Tongue (tissue), 2 donors: ENCODE results near the gene HIRIP3. TPM values are rescaled to one million over a fixed set of nuclear protein-coding genes. Genes with fewer than 3 reads are reported as not detected.
"Not testable (repeated sequence)": the region's sequence is repeated elsewhere in the genome, so short reads cannot be mapped to it uniquely, and the experiment has no call there.

ENCODE experiments used
- DNase-seq: peaks from one replicate; pipeline ENCODE4 v3.0.0-alpha.2; 2015
- total RNA-seq: library from RNA; depleted of rRNA; stranded (reverse); fragments of >200 nt; gene quantifications from one replicate; pipeline ENCODE4 v1.2.3, GENCODE V29; 2014

HIRIP3 gene
- total RNA-seq, 1 donor from 2014 or later = 13.1 TPM

GRCh38 chr16:29959821-29960220 is 35.6 kb downstream of the HIRIP3 start:
- not testable (repeated sequence) for DNase-seq

- DNase-seq = no peak
Measured at GRCh38 chr16:29959293-29959692, 36.1 kb downstream of the HIRIP3 start.

DNA sequence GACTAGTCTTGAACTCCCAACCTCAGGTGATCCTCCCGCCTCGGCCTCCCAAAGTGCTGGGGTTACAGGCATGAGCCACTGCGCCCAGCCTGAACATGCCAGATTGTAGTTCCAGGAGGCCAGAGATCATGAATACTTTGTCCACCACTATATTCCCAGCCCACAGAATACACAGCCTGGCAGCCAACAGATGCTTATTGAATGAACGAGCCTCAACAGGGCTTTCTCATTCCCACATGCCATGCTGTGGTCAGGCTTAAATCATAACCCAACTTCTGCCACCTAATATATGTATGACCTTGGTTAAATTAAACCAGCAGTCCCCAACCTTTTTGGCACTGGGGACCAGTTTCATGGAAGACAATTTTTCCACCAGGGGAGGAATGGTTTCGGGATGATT is 36.7 kb downstream of the HIRIP3 start:
- no peak for DNase-seq

- DNase-seq = no peak
Measured at GRCh38 chr16:29951625-29952365, 43.6 kb downstream of the HIRIP3 start.

DNA sequence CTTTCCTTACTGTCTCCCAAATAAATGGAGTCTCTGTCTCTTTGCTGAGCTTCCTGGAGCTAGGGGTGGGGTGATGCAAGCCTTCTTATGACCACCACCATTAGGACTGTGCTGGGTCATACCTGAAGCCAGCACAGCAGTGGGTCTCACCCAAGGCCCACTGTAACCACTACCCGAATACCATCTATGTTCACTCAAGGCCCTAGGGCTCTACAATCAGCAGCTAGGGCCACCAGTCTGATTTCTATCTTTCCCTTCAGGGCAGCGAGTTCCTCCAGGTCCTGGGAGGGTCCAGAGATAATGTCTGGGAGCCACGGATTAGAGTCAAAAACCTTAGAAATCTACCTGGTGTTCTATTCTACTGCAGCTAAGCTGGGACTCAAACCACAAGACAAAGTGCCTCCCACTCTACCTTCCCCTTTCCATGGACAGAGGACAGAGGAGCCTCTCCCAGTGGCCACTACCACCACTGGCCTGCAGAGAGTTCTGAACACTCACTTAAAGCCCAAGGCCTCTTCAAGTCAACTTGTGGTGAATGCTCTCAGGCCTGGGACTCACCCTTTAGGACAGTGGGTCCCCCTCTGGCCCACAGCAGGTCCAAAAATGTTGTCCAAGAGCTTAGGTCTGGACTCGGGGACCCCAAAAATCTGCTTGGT is 44.5 kb downstream of the HIRIP3 start:
- DNase-seq = no peak

- no peak for DNase-seq
Measured at GRCh38 chr16:29947897-29948296, 47.5 kb downstream of the HIRIP3 start.

DNA sequence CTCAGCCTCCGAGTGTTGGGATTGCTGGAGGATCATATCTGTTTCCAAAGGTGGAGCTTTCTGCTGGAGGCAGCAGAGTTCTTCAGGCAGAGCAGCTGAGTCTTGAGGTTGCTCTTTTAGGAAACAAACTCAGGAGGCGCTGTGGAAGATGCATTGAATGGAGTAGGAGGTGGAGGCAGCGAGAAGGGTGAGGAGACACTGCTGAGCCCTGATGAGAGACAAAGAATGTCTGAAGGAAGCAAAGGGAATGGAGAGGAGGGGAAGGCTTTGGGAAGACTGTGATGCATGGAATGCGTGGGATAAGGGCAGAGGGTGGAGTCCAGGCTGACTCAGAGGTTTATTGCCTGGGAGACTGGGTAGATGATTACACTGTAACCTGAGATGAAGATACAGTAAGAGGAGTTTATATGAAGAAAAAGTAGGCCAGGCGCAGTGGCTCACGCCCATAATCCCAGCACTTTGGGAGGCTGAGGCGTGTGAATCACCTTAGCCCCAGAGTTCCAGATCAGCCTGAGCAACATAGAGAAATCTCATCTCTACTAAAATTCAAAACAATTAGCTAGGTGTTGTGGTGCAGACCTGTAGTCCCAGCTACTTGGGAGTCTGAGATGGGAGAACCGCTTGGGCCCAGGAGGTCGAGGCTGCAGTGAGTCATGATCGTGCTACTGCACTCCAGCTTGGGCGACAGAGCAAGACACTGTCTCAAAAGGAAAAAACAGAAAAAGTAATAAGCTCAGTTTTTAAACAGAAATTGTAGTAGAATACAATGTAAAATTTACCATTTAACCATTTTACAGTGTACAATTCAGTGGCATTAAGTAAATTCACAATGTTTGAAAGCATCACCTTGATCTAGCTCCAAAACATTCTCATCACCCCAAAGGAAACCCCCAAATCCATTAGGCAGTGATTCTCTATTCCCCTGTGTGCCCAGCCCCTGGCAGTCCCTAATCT is 51.3 kb downstream of the HIRIP3 start:
- peak; percentile 70 for DNase-seq

Other genes with a start within 250 kb of the HIRIP3 start
- gene C16orf54, start 249.6 kb downstream of the HIRIP3 start, total RNA-seq = 0.72 TPM
- not detected for gene ZG16, start 217.4 kb downstream of the HIRIP3 start, total RNA-seq
- gene KIF22, start 204.9 kb downstream of the HIRIP3 start, total RNA-seq = 43.0 TPM
- 109 TPM for gene MAZ, start 189.1 kb downstream of the HIRIP3 start, total RNA-seq
- gene PRRT2, start 183.4 kb downstream of the HIRIP3 start, total RNA-seq = 3.0 TPM
- 25.5 TPM for gene PAGR1, start 179.5 kb downstream of the HIRIP3 start, total RNA-seq
- gene MVP, start 175.2 kb downstream of the HIRIP3 start, total RNA-seq = 54.0 TPM
- gene CDIPT, start 132.4 kb downstream of the HIRIP3 start, total RNA-seq = 47.5 TPM
- gene SEZ6L2, start 96.1 kb downstream of the HIRIP3 start, total RNA-seq = 4.7 TPM
- gene ASPHD1, start 95.1 kb downstream of the HIRIP3 start, total RNA-seq = 1.6 TPM
- gene KCTD13, start 69.4 kb downstream of the HIRIP3 start, total RNA-seq = 8.7 TPM
- 28.2 TPM for gene TMEM219, start 33.5 kb downstream of the HIRIP3 start, total RNA-seq
- 37.7 TPM for gene TAOK2, start 21.7 kb downstream of the HIRIP3 start, total RNA-seq
- 38.1 TPM for gene INO80E, start 624 bp upstream of the HIRIP3 start, total RNA-seq
- gene DOC2A, start 15.4 kb upstream of the HIRIP3 start, total RNA-seq = 1.0 TPM
- not detected for gene C16orf92, start 27.6 kb upstream of the HIRIP3 start, total RNA-seq
- 0.82 TPM for gene TLCD3B, start 35.7 kb upstream of the HIRIP3 start, total RNA-seq
- gene ALDOA, start 70.1 kb upstream of the HIRIP3 start, total RNA-seq = 1,849 TPM
- gene PPP4C, start 80.4 kb upstream of the HIRIP3 start, total RNA-seq = 72.4 TPM
- gene TBX6, start 96.3 kb upstream of the HIRIP3 start, total RNA-seq = 1.4 TPM
- 10.4 TPM for gene YPEL3, start 100.6 kb upstream of the HIRIP3 start, total RNA-seq
- gene GDPD3, start 117.9 kb upstream of the HIRIP3 start, total RNA-seq = 3.3 TPM
- gene MAPK3, start 127.6 kb upstream of the HIRIP3 start, total RNA-seq = 18.0 TPM
- 14.8 TPM for gene CORO1A, start 188.0 kb upstream of the HIRIP3 start, total RNA-seq
- gene BOLA2B, start 198.0 kb upstream of the HIRIP3 start, total RNA-seq = 40.7 TPM
- 13.7 TPM for gene SLX1A, start 198.3 kb upstream of the HIRIP3 start, total RNA-seq
- gene SULT1A3, start 203.6 kb upstream of the HIRIP3 start, total RNA-seq = 5.8 TPM